NCI-H1092 (cell line): ENCODE data around the gene MAPK8IP1.
"Not testable (repeated sequence)": the region's sequence is repeated elsewhere in the genome, so short reads cannot be mapped to it uniquely, and the experiment has no call there.

Experiments used
- DNase-seq: peaks from one replicate; lab custom pipeline; 2025; lab: John Stamatoyannopoulos, UW

Gene MAPK8IP1

DNA sequence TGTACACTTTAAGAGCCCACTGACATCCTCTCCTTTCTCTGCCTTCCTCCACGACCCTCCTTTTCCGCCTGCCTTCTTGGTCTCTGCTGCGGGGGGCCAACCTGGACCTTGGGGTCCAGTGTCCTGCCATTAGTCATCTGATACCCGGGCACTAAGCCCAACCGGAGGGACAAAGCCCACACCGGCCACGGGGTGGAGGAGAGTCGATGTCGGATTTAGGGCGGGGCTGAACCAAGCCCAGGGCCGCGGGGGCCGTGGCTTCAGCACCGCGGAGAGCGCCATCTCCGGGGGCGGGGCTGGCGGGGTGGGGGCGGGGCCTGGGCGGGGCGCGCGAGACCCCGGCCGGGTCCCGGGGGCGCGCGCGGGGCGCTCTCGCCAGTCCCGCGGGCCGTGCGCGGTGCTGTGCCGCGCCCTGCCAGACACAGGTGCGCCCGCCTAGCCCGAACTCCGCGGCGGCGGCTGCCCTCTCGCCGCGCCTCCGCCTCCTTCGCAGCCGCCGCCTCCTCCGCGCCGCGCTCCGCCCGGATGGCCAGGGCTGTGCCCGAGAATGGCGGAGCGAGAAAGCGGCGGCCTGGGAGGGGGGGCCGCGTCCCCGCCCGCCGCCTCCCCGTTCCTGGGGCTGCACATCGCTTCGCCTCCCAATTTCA is at the start of gene MAPK8IP1:
Gene MAPK8IP1, plus strand, starts transcription at position 378 of the 647 bp plus-strand sequence. Its CDS starts 170 bp downstream, at position 548.
- DNase-seq = peak; percentile 55

DNA sequence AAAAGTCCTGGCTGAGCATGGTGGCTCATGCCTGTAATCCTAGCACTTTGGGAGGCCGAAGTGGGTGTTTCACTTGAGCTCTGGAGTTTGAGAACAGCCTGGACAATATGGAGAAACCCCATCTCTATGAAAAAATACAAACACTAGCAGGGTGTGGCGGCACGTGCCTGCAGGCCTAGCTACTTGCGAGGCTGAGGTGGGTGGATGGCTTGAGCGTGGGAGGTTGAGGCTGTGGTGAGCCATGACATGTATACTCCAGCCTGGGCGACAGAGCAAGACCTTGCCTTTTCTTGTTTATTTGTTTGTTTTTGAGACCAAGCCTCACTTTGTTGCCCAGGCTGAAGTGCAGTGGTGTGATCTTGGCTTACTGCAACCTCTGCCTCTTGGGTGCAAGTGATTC is 46.2 kb upstream of the MAPK8IP1 start:
- DNase-seq = no peak

DNA sequence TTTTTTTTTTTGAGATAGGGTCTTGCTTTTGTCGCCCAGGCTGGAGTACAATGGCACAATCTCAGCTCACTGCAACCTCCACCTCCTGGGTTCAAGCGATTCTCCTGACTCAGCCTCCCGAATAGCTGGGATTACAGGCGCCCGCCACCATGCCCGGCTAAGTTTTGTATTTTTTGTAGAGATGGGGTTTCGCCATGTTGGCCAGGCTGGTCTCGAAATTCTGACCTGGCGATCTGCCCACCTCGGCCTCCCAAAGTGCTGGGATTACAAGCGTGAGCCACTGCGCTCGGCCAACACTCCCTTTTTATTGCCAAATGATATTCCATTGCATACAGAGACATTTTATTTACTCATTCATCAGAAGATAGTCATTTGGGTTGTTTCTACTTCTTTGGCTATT is 45.2 kb upstream of the MAPK8IP1 start:
- DNase-seq = not testable (repeated sequence)

DNA sequence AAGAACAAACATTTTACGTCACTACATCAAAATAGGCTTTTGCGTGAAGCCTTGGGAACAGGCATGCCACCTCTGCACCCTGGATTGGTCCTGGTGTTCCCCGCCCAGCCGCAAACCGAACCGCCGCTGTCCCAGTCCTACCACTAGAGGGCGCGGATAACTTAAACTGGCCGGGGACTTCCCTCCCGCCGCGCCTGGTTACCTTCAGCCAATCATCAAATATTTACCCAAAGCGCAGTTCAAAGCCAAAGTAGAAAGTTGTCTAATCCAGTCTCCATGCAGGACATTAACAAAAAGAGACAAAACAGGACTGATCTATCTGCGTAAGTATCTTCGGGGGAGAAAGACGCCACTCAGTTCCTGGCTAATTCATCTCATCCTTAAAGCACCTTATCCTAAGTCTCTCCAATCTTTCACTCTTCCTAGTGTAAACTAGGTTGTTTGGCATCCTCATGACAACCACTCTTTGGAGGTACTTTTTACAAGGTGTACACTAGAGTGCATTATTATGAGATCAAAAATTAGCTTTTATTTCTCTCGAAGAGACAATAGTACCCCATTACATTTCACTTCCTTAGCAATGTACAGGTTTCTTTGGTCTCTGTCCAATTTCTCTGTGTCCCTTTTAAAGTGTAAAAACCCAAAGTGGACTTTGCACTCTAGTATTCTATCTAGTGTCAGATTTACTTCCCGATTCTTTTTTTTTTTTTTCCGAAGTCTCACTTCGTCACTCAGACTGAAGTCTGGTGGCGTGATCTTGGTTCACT is 42.1 kb upstream of the MAPK8IP1 start:
- peak; percentile 76 for DNase-seq

DNA sequence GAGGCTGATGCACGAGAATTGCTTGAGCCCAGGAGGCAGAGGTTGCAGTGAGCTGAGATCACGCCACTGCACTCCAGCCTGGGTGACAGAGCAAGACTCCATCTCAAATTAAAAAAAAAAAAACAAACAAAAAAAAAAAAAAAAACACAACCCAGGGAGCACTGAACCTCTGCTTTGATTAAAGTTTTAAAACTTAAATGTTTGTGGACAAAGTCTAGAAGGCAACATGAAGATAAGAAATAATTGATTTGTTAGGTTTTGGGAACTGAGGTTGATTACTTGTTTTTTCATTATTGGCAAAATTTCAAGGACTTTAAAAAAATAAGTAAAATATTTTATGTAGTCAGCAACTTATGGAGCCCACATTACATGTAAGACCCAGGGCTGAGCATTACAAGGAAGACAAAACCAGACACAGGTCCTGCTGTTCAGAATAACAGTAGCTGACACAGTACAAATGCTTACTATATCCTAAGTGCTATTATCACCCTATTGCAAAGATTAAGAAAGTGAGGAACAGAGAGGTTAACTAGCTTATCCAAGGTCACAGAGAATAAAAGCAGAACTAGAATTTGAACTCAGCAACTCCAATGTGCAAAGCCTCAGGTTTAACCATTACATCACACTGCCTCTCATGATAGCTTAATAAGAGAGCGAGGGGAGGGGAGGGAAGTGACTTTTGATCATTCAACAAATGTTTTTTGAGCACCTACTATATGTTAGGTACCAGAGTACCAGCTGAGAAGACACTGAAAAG is 40.5 kb upstream of the MAPK8IP1 start:
- no peak for DNase-seq

DNA sequence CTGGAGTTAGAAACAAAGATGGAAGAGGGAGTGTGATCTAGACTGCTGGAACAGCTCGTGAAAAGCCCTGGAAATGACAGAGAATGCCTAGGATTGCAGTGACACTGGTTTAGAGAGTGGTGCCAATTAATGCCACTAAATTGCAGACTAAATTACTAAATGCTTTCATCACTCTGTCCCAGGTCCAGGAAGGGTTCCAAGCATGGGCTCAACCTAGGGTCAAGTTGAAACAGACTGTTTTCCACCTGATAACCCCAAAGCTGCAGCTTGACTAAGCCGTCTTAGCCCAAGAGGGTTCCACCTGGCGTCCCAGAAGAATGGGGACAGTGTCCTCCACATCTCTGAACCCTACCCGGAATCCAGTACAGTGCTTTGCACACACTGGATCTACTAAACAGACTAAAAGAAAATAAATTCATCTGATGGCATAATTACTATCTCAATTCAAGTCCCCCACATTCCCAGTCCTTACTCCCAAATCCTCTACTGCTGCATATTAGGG is 39.2 kb upstream of the MAPK8IP1 start:
- no peak for DNase-seq

DNA sequence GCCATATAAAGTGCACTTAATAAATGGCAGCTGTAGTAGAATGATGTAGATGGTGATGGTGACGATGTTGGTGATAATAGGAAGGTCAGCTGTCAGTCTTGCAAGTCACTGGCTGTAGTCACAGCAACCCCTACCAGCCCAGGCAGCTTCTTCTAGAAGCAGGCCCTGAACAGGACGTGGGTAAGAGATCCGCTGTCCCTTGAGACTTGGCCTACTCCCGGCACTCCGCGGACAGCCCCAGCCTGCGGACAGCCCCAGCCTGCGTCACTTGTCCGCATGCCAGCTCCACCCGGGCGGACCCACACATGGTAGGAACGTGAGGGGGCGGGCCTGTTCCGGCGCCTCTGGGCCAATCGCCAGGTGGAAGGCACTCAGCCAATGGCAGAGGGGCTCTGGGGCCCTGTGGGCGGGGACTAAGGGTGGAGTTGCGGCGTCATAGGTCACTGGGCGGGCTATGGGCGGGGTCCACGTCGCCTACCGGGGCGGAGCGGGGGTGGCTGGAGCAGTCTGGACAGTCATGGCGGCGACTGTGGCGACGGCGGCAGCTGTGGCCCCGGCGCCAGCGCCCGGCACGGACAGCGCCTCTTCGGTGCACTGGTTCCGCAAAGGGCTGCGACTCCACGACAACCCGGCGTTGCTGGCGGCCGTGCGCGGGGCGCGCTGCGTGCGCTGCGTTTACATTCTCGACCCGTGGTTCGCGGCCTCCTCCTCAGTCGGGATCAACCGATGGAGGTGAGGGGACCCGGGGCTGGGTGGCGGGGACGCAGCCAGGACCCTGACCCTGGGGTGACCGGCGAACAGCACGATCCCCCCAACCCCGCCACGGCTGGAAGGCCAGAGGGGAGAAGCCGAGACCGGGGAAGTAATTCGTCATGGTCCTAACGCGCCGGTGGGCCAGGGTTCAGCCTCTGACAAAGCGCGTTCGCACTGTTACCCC is 38.2 kb upstream of the MAPK8IP1 start, which contains the start of gene CRY2:
Gene CRY2, plus strand, starts transcription at position 502 of the 937 bp plus-strand sequence. Its CDS starts 16 bp downstream, at position 518.
- DNase-seq = peak; percentile 96

DNA sequence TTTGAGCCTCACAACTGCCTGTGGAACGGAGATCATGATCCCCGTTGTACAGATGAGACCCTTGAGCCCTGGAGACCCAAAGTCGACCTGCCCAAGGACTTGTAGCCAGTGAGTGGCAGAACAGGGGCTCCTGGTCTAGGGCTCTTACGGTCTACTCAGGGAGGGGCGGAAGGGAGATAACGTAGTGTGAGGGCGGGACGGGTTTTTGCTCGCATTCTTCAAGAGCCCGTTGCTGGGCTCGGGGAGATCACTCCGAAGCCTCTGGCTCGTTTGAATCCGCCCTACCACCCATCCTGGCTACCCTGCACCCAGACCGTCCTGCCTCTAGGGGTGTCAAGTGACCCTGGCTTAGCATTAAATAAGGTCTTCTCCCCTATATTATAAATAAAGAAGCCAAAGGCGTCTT is 37.5 kb upstream of the MAPK8IP1 start:
- peak; percentile 22 for DNase-seq

DNA sequence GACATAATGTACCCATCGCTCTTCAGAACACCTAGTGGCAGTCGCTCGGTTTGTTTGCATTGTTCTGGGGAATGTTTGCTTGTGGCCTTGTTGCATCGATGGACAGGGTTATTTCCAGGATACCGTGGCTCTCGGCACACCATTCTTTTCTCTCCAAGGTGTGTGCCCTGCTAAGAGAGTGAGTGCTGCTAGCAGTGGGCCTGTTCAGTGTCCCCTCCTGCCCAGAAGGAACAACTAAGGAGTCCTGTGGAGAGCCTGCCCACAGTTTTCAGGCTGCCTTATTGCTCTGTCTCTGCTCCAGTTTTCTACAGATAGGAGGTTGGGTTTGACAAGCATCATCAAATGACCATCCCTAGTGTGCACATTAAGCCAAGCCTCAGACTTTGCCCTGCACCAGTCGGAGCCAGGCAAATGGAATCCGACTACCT is 36.8 kb upstream of the MAPK8IP1 start:
- DNase-seq = no peak

DNA sequence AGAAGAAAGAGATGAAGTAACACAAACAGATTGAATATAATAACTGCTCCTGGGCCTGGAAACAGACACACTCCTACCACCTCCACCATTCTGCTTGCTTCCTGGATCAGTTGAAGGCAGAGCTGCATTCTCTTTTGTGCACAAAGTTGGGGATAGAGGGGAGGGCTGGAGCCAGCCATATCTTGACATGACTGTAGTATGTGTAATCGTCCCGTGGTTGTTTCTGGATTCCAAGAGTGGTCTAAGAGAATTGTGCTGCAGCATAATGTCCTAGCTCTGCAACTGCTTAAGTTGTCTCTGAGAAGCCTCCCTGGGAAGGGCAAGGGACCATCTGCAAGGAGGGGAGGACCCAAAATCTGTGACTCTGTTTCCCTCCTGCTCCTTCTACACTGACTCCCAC is 35.0 kb upstream of the MAPK8IP1 start:
- DNase-seq = no peak

DNA sequence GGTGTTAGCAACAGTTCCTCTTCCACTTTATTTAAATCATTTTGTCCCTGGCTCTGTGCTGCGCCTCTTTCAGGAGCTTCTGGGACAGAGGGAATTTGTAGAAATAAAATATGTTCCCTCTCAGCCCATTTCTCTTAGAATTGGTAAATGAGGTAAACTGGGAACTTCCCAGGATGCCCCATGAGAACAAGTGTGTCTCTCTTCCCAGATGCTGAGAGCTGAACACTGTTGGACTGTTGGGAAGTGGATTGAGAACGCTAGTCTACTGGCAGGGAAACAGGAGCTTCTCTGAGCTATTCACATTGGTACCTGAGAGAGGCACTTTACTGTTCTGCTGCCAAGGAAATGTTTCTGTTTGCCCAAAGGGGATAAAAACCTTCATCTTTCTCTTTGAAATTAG is 34.2 kb upstream of the MAPK8IP1 start:
- no peak for DNase-seq

DNA sequence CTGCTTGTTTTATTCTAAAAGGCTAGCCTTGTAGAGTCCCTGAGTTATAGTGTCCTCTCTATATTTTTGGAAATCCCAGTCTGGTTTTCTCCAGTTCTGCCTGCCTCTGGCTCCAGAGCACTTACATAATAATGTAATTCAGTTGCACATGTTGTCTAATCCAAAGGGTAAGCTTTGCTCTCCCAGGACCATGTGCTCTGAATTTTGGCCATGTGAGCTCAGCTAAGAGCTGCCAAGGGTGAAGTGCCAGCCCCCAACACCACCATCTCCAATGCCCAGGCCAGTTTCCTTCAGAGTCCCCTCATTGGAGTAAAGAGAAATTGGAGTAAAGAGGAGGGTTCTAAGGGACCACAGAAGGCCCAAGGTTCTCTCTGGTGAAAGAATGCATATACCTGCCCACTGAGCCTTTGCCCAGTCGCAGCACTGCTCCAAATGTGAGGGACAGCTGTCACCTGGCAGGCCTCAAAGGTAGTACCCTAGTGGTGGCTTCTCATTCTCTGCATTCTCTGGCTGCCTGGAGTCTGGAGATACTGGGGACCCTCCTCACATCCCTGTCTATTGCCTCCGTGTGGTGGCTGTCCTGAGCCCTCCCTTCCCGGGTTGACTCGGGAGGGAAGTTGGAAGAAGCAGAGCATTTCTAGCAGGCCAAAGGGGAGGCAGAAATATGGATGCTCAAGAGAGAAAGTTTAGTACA is 33.3 kb upstream of the MAPK8IP1 start:
- DNase-seq = no peak

DNA sequence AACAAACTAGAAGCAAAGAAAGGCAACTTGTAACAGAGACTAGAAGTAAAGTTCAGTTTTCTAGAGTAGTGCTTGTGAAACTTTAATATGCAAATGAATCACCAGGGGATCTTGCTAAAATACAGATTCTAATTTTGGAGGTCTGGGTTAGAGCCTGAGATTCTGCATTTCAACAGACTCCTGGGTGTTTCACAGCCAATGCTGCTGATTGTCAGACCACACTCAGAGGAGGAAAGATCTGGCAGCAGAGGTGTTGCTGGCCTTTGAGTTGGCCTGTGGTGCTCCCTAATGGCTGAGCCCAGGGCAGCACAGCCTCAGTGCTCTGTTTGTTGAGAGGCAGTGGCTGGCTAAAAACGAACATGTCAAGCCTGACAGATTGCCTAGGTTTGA is 32.7 kb upstream of the MAPK8IP1 start:
- DNase-seq = no peak

DNA sequence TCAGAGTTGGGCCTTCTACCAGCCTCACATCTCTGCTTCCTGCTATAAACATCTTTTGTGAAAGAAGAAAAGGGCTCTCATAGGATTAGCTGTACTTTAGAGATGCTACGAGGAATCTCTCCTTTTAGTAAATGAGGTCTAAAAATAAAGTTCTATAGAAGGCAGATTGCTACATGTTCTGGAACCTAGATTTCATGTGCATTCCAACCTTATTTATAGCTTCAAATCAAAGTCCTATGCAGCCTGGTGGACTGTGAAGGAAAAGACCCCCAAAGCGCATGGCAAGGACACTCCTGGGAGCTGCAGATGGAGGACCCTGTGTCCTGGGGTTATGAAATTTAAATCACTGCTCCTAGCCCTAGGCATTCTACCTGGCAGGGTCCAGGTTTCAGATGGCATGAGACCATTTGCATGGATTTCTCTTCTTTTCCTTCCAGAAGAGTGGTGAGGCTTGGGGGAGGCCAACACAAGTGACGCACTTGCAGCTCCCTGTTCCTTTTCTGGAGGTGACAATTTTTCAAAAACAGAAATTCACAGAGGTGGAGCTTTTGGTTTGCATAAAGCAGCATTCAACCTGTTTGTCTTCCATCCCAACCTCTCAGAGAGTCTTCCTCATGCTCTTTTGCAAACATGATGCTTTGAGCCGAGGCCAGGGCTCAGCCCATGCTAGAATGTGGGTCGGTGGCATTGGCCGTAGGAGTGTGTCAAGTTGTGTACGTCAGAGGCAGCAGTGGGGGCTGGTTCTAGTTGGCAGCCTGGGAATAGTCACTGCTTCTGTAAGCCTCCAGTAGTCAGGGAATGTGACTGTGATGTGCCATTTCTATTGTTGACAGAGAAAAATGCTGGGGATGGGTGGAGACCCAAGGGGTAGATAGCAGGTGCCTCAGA is 31.9 kb upstream of the MAPK8IP1 start:
- DNase-seq = no peak

DNA sequence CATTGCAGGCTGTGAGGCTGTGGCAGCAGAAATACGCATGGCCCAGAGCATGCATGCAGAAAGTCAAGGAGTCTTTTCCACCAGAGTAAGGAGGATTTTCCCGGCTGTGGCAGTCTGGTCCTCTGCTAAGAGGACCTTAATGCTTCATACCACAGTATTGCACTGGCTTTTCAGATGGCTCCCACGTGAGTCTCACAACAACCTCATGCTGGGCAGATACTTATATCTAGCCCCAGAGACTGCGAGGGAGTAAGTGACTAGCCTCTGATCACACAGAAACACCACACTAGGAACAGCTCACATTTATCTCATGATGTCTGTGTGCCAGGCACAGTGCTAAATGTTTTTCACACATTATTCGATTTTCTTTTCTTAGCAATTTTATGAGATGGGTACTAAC is 30.1 kb upstream of the MAPK8IP1 start:
- no peak for DNase-seq

DNA sequence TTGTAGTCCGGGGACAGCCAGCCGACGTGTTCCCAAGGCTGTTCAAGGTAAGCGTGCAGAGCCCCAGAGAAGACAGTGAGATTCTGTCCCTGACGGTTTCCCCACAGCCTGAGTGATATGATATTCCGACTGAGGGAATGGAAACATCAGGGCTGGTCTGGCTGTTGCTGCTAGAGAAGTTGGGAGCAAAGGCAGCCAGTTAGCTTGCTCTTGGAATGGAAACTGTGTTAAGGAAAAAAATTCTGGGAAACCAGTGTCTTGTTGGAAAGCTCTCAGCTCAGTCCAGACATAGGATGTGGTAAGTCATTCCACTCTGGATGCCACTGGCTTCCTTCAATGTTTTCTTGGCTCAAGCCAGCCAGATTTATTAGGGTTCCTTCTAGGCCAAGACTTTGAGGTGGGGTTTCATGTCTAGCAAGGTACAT is 29.4 kb upstream of the MAPK8IP1 start:
- no peak for DNase-seq

DNA sequence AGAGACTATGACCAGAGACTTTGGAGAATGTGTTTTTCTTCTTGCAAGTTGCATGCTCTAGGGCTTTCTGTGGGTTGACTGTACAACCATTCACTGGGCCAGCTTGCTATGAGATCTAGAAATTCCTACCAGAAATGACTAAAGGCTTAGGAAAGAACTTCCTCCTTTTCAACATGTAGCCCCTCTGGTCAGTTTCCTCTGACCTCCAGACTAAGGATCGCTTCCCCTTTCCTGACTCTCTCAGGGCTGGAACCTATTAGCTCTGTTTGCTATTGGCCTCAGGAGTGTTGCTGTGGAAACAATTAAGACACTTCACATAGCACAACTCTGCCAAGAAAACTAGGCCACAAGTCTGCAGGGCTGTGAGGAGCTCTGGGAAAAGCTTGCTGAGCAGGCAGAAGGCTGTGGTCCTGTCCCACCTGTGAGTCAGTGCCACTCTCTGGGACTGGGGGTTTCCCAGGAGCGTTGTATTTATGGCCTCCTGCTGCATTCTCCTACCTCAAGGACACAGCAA is 27.4 kb upstream of the MAPK8IP1 start:
- DNase-seq = peak; percentile 4

DNA sequence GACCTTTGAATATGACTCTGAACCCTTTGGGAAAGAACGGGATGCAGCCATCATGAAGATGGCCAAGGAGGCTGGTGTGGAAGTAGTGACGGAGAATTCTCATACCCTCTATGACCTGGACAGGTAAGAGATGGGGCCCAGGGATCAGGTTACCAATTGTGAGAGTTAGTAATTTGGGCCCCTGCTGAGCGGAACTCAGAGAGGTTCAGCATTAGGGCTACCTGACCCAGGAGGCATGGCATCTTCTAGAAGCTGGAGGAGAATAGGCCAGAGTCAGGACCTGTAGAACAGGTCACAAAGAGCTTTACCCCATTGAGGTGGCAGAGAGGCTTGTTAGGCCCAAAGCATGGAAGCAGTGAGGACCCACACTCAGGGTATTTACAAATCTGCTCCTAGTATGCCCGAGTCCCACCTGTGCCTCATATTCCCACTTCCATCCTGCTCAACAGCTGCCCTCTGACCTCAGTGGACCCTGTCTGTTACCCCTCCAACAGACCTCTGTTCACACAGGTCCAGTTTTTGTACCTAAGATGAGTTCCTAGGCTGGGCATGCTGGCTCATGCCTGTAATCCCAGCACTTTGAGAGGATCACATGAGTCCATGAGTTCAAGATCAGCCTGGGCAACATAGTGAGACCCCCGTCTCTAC is 26.6 kb upstream of the MAPK8IP1 start:
- DNase-seq = no peak

DNA sequence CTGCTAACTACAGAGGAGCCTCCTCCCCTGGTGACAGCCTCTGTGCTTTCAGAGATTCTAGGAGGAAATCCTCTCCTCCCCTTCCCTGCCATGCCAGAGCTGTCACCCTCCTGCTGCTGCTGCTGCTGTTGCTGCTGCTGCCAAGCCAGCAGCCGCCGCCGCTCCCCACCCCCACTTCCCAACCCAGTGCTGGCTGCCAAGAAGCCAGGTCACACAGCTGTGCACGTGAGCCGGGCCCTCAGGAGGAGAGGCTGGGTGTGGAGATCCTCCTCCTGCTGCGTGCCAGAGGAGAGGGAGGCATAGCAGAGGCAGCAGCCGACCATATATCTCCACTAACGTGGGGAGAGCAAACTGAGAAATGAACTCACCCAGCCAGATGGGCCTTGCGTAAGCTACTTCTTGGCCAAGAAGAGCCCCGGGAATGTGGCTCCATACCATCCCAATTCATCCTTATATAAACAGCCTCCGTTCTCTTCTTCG is 25.8 kb upstream of the MAPK8IP1 start:
- peak; percentile 77 for DNase-seq
